Activated naive CD8-positive, alpha-beta T cell (primary cell): ENCODE data around the gene GGTLC2.

Experiments
- H3K27ac Mint-ChIP-seq: one replicate; pipeline ENCODE4 v1.8.0; 2021; ENCODE audit warnings: mixed read lengths
- H3K27me3 Mint-ChIP-seq: one replicate; pipeline ENCODE4 v1.8.0; 2021; ENCODE audit warnings: mixed read lengths
- H3K36me3 Mint-ChIP-seq: one replicate; pipeline ENCODE4 v1.8.0; 2021; ENCODE audit warnings: mixed read lengths
- H3K4me1 Mint-ChIP-seq: one replicate; pipeline ENCODE4 v1.8.0; 2021; ENCODE audit warnings: low read depth, mixed read lengths
- H3K4me3 Mint-ChIP-seq: one replicate; pipeline ENCODE4 v1.8.0; 2021; ENCODE audit warnings: mild to moderate bottlenecking, mixed read lengths
- H3K9me3 Mint-ChIP-seq: one replicate; pipeline ENCODE4 v1.8.0; 2021; ENCODE audit warnings: low read depth, mixed read lengths

GGTLC2 gene

DNA sequence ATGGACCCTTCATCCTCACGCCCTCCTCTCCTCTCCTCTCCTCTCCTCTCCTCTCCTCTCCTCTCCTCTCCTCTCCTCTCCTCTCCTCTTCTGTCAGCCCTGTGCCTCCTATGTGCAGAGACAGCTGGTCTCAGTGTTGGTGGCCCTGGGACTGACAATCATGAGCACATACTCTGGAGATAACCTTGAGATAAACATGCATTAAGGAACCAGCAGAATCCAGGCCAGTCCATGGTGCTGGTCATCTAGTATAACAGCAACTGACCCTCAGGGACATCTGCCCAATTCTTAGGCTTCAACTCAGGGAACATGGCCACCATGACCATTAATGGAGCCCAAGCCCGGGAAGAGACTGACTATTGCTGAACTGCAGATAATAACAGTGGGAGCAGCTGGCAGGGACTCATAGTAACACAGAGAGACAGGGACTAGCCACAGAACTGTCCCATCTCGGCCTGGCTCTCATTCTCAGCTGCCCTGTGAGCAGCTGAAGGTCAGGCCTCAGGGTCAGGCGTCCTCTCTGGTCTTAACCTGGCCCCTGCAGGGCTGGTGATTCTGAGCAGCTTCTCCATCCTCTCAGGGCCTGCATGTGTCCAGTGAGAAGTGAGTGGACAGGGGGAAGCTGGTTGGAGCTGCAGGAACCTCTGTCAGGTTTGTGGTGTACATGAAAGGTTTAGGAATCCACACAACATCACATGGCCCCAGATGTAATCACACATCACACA, 45.4 kb downstream of the GGTLC2 start:
- Mint-ChIP-seq H3K4me1 (no peaks in the 10 kb centered on the region), H3K27ac (no peak overlapping the region), H3K4me3 (no peak overlapping the region), H3K27me3 (no peaks in the 10 kb centered on the region), H3K9me3 (no peaks in the 10 kb centered on the region), H3K36me3 (no peaks in the 10 kb centered on the region)

DNA sequence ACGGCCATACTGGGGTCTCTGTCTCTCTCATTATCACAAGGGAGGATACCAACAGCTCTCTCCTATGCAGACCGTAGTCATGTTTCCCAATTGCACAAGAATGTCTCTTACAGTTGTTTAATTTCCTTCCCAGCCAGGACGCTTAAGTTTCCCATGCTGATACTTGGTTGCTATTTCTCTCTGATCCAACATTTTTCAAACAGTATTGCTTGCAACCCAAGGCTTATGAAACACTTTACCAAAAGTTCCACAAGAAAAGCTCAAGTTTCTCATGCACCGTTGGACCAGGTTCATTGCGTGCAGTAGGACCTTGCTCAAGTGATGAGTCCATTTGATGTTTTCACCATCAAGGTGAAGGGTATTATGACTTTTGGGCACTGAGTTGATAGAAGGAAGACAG, 46.6 kb downstream of the GGTLC2 start:
- Mint-ChIP-seq H3K4me3 (no peak overlapping the region), H3K4me1 (no peaks in the 10 kb centered on the region), H3K27ac (no peak overlapping the region), H3K9me3 (no peaks in the 10 kb centered on the region), H3K27me3 (no peaks in the 10 kb centered on the region), H3K36me3 (no peaks in the 10 kb centered on the region)

DNA sequence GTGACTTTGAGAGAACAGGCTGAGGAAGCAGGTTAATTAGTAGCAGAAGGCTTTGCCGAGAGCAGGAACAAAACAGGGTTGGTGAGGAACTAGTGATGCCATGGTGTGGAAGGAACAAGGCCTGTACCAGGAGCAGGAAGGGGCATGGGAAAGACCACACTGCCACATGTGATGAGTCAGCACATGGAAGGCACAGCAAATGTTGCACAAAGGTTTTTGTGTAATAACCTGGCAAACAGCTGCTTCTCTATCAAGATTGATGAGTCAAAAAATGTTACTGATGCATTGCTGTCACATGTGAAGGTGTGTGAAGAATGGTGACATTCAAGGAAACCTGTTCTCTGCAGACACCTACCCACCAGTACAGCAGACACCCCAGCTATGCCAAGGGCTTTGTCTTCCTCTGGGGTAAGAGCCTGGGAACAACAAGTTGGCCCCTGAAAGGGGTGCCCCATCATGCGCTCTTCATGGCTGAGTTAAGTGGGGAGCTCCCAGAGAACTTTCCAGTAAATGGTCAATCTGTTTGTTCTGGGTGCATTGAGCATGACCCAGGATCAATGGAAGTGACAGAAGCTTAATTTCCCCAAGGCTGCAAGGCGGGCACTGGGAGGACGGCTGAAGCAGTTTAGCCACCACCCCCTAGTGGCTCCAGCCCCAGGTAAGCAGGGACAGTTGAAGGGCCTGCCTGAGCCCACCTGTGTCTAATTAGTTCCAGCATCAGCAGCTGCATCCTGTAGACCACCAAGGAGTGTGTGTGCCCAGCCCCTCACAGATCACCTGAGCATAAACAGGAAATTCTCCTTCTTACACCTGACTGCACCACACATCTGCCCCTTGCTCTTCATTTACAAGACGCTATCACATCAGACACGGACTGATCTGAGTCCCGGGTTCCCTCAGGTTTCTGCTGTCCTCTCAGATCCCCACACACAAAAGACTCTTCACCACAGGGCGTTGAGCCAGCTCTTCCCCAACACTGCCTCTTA, 47.6 kb downstream of the GGTLC2 start:
- H3K27ac Mint-ChIP-seq: no peak overlapping the region
- no peaks in the 10 kb centered on the region for H3K27me3 Mint-ChIP-seq
- no peak overlapping the region for H3K4me3 Mint-ChIP-seq
- no peaks in the 10 kb centered on the region for H3K4me1 Mint-ChIP-seq
- no peaks in the 10 kb centered on the region for H3K9me3 Mint-ChIP-seq
- H3K36me3 Mint-ChIP-seq: no peaks in the 10 kb centered on the region

DNA sequence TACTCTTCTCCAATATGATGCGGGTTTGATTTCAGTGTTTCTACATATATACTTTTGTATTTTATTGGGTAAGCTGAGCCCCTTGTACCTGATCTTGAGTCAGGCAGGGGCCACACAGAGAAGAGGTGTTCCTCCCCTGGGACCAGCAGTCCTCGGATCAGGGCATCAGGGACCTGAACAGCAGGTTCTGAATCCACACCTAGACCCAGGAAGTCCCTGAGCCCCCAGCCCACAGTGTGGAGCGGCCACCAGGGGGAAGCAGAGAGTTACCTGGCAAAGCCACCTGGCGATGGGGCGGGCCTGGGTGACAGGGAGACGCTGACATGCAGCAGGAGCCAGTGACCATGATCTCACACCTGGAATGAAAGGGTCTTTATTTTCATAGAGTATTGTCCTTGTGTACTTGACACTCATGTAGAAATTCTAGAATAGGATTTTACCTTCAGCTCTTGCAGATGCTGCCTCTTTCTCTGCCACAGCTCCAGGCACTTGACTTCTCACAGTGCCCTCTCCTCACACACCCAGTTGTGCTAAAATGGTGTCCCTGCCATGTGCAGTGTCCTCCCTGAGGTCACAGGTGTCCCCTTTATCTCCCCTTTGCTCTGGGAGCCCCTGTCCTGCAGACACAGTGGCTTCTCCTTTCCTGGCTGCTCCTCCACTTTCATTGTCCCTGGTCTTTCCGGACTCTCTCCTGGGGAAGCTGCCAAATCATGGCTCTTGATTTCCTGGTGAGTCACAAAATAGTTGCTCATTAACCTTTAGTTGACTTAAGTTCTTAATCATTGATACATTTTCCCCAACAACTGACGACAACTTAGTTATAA, 48.5 kb downstream of the GGTLC2 start:
- Mint-ChIP-seq H3K9me3 (no peaks in the 10 kb centered on the region), H3K27me3 (no peaks in the 10 kb centered on the region), H3K4me1 (no peaks in the 10 kb centered on the region), H3K36me3 (no peaks in the 10 kb centered on the region), H3K27ac (no peak overlapping the region), H3K4me3 (no peak overlapping the region)

DNA sequence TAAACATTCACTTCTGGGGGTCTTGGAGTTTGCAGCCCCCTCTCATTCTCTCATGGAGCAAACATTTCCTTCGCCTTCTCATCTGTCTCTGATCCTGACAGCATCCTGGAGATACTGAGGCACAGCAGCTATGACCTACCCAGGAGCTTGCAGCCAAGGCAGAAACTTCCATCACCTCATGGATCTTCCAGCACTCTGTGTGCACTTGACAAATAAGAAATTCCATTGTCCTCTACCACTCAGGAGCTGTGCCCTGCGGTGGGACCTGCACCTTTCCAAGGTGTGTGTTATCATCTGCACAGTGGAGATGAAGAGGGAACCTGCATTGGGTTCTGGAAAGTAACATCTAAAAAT, 49.1 kb downstream of the GGTLC2 start:
- H3K27me3 Mint-ChIP-seq: no peaks in the 10 kb centered on the region
- no peak overlapping the region for H3K27ac Mint-ChIP-seq
- no peaks in the 10 kb centered on the region for H3K9me3 Mint-ChIP-seq
- H3K4me1 Mint-ChIP-seq: no peaks in the 10 kb centered on the region
- H3K36me3 Mint-ChIP-seq: no peaks in the 10 kb centered on the region
- H3K4me3 Mint-ChIP-seq: no peak overlapping the region

DNA sequence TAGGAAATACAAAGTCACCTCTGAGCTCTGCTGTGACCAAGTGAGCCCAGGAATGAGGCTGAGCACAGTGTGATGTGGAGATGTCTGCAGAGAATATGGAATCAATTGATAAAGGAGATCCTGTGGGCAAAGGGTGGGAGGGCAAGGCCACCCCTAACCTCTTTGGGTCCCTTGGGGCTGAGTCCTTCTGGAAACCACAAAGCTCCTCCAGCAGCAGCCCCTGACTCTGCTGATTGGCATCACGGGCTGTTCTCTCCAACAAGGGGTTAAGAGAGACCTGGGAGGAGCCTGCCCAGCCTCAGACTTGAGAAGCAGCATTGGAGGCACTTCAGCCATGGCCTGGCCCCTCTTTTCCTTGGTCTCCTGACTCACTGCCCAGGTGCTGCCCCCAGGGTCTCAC, 49.7 kb downstream of the GGTLC2 start:
- Mint-ChIP-seq H3K36me3 (no peaks in the 10 kb centered on the region), H3K9me3 (no peaks in the 10 kb centered on the region), H3K4me1 (no peaks in the 10 kb centered on the region), H3K4me3 (no peak overlapping the region), H3K27me3 (no peaks in the 10 kb centered on the region), H3K27ac (no peak overlapping the region)

DNA sequence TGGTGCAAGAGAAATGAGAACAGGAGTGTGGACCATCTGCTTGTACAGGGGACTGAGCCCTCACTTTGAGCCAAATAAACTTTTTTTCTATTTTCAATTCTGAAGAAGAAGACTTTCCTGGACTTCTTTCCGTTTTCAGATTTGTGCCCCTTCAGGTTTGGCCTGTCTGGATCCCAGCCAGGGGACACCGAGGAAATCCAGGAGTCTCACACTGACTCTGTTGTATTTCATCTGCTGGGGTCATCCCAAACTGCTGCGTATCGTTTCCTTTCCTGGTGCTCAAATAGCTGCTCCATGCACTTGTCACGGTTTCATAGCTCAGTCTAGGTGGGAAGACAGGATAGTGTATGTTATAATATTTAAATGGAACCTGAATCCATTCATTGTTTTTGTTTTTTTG, 51.7 kb downstream of the GGTLC2 start:
- H3K9me3 Mint-ChIP-seq: no peaks in the 10 kb centered on the region
- H3K27ac Mint-ChIP-seq: no peak overlapping the region
- no peaks in the 10 kb centered on the region for H3K4me1 Mint-ChIP-seq
- no peak overlapping the region for H3K4me3 Mint-ChIP-seq
- H3K27me3 Mint-ChIP-seq: no peaks in the 10 kb centered on the region
- no peaks in the 10 kb centered on the region for H3K36me3 Mint-ChIP-seq
